HepG2 (cell line): ENCODE measurements around the gene SMARCC1. TPM values are rescaled to one million over a fixed set of nuclear protein-coding genes. Genes with fewer than 3 reads are reported as not detected.
"Not testable (repeated sequence)": the region's sequence is repeated elsewhere in the genome, so short reads cannot be mapped to it uniquely, and the experiment has no call there.

Source experiments
- ATAC-seq: fragments of 200-7000 bp; cut with Tn5 transposase; 3 replicates; pipeline ENCODE4 v1.9.1; 2020; ENCODE audit warnings: mild to moderate bottlenecking, moderate library complexity
- BruUV-seq: library from RNA; stranded (reverse); fragments of 400-500 nt; replicated peaks from 2 replicates; lab custom pipeline; 2021; lab: Mats Ljungman, UMichigan
- CTCF ChIA-PET: fragments of 300-600 bp; formaldehyde crosslinking; extraction: SDS; loops from one replicate; lab custom pipeline; 2021; ENCODE audit warnings: low total read pairs, inconsistent platforms, low intra/inter-chr PET ratio; lab: Yijun Ruan, JAX
- POLR2A ChIA-PET: fragments of 350-600 bp; sonication (Branson Sonifier 250); formaldehyde crosslinking; loops from one replicate; lab custom pipeline; 2020; ENCODE audit warnings: antibody characterized with exemption, inconsistent platforms; lab: Yijun Ruan, JAX
- DNase-seq: peaks from one replicate; pipeline ENCODE4 v3.0.0-alpha.2; 2015; ENCODE audit warnings: low spot score
- FAIRE-seq: peaks from 3 replicates; lab custom pipeline; 2011; peaks lifted over from hg19 to GRCh38; lab: Jason Lieb, UNC
- H2AFZ ChIP-seq: one replicate; pipeline ENCODE4 v1.6.1; 2011; ENCODE audit warnings: low read length, inconsistent platforms
- H3K27ac ChIP-seq: fragments of 300-600 bp; 3 replicates; pipeline ENCODE4 v1.8.0; 2011; ENCODE audit warnings: mixed run types, mild to moderate bottlenecking, mixed read lengths, low read length, inconsistent platforms; ENCODE audit not compliant: insufficient read depth; ENCODE audit errors: extremely low read length
- H3K27me3 ChIP-seq, 2 experiments: fragments of 200-600 bp in 1 of 2; 2 replicates in 1 of 2; 3 replicates in 1 of 2; pipeline versions ENCODE4 v1.6.0 to v1.8.0; 2011; ENCODE audit warnings: low read length in 2 of 2, mild to moderate bottlenecking in 2 of 2, moderate library complexity in 2 of 2, inconsistent platforms in 1 of 2; ENCODE audit not compliant: insufficient read depth in 2 of 2, control insufficient read depth in 1 of 2
- H3K36me3 ChIP-seq, 2 experiments: fragments of 200-600 bp in 1 of 2; replicated peaks in 1 of 2; 2 replicates in 1 of 2; 3 replicates in 1 of 2; pipeline versions ENCODE4 v1.5.1 to v1.8.0; 2011; ENCODE audit warnings: low read length in 2 of 2, inconsistent platforms in 1 of 2; ENCODE audit not compliant: insufficient read depth in 2 of 2, control insufficient read depth in 1 of 2
- H3K4me1 ChIP-seq: 2 replicates; pipeline ENCODE4 v1.5.1; 2012; ENCODE audit warnings: low read length, inconsistent platforms; ENCODE audit not compliant: insufficient read depth
- H3K4me2 ChIP-seq: 2 replicates; pipeline ENCODE4 v1.6.0; 2011; ENCODE audit warnings: low read depth, low read length, inconsistent platforms
- H3K4me3 ChIP-seq, 3 experiments: fragments of 200-600 bp in 1 of 3; sonication (generic), shearing (Covaris generic) in 1 of 3; replicated peaks in 1 of 3; 2 replicates each; pipeline ENCODE4 v1.5.1; 2011 to 2016; ENCODE audit warnings: low read length in 3 of 3, inconsistent platforms in 2 of 3, low read depth in 2 of 3, mild to moderate bottlenecking in 2 of 3, control low read depth in 1 of 3, mixed read lengths in 1 of 3; ENCODE audit not compliant: insufficient read depth in 1 of 3
- H3K79me2 ChIP-seq: one replicate; pipeline ENCODE4 v1.6.1; 2011; ENCODE audit warnings: low read length, inconsistent platforms; ENCODE audit not compliant: insufficient read depth
- H3K9ac ChIP-seq: 2 replicates; pipeline ENCODE4 v1.6.0; 2011; ENCODE audit warnings: mild to moderate bottlenecking, low read depth, low read length, inconsistent platforms; ENCODE audit not compliant: insufficient read depth
- H3K9me3 ChIP-seq: 2 replicates; pipeline ENCODE4 v1.5.1; 2012; ENCODE audit warnings: mild to moderate bottlenecking, low read length
- H4K20me1 ChIP-seq: 2 replicates; pipeline ENCODE4 v1.6.0; 2011; ENCODE audit warnings: inconsistent platforms, mild to moderate bottlenecking, low read length, moderate library complexity; ENCODE audit not compliant: insufficient read depth
- CCAR2 ChIP-seq: fragments of 200-400 bp; formaldehyde crosslinking; optimal IDR thresholded peaks from 2 replicates; pipeline ENCODE3; 2018; ENCODE audit warnings: low read depth, mild to moderate bottlenecking, low read length, moderate library complexity
- DPF2 ChIP-seq: sonication (generic); formaldehyde crosslinking; IDR thresholded peaks from 2 replicates; pipeline ENCODE4 v1.4.0; 2020; ENCODE audit warnings: mild to moderate bottlenecking, low read depth, missing genetic modification reagents, borderline replicate concordance
- NR2F6 ChIP-seq, 2 experiments: IDR thresholded peaks; 2 replicates each; pipeline ENCODE4 v1.6.1; 2016; ENCODE audit warnings: antibody characterized with exemption in 1 of 2, mild to moderate bottlenecking in 1 of 2
- XBP1 ChIP-seq: sonication (generic); formaldehyde crosslinking; IDR thresholded peaks from 2 replicates; pipeline ENCODE4 v1.5.0; 2020; ENCODE audit warnings: missing genetic modification reagents
- ZFP36L1 ChIP-seq: sonication (generic); formaldehyde crosslinking; IDR thresholded peaks from 2 replicates; pipeline ENCODE4 v1.8.0; 2022; ENCODE audit warnings: mild to moderate bottlenecking, missing genetic modification reagents, moderate library complexity
- ZNF792 ChIP-seq: IDR thresholded peaks from 2 replicates; pipeline ENCODE4 v1.6.1; 2016
- WGBS: methylation state at CpG from one replicate; pipeline ENCODE4 v1.1.6; 2017; ENCODE audit warnings: low lambda C conversion rate; 5-methylcytosine and 5-hydroxymethylcytosine counted together
- in situ Hi-C: cut with HindIII; loops from 2 replicates; pipeline ENCODE4 v1.10.0; 2017; ENCODE audit warnings: low pct_unique_long_range_greater_than_20kb; ENCODE audit not compliant: extremely low pct_ligation_motif_present
- intact Hi-C: fragments of 100-400 bp; cut with micrococcal nuclease; formaldehyde crosslinking; loops from one replicate; pipeline ENCODE4 v1.10.0; 2022; ENCODE audit not compliant: unreplicated experiment
- polyA plus RNA-seq, 8 experiments: library from polyadenylated mRNA; depleted of rRNA in 3 of 8; stranded (reverse) in 7 of 8; unstranded in 1 of 8; fragments of >200 nt; fragmentation: Illumina TruSeq in 4 of 8; extraction: Trizol in 4 of 8; gene quantifications; 2 replicates each; pipeline versions ENCODE4 v1.2.1 to v1.2.3, GENCODE V29; 2011 to 2016; ENCODE audit warnings: low read depth in 4 of 8, missing spikeins in 1 of 8, mixed read lengths in 1 of 8; ENCODE audit not compliant: insufficient read depth in 1 of 8
- total RNA-seq, 5 experiments: library from RNA; depleted of rRNA; stranded (reverse); fragments of >200 nt; fragmentation: Illumina TruSeq; extraction: Trizol; gene quantifications; 2 replicates each; pipeline ENCODE4 v1.2.3, GENCODE V29; 2016; ENCODE audit warnings: low read depth in 1 of 5

The SMARCC1 gene
- total and polyA plus RNA-seq, 2 of the 13 experiments (the other 11 are each of a cell fraction or from before 2014, with no cell fraction given), result 47.9 to 58.4 TPM

- no peak for TF ChIP-seq ZNF792 (CRISPR knock-in tag)
- TF ChIP-seq CCAR2, result no peak
- no peak for TF ChIP-seq DPF2
- no peak for TF ChIP-seq XBP1 (CRISPR knock-in tag)
- no peaks in the 10 kb centered on the region for H3K27me3 ChIP-seq
- H3K9ac ChIP-seq, result no peak overlapping the region
- FAIRE-seq, result no peak
- ATAC-seq, result no peak
- no peak overlapping the region for H3K4me2 ChIP-seq
- WGBS, result 95% methylated on average over 8 of the region's 8 CpGs
- BruUV-seq, result no TSS peak
- H3K36me3 ChIP-seq, result peaks cover 25 to 91% of the 10 kb centered on the region in 2 experiments
- intact Hi-C loops (no loop called here), in situ Hi-C loops (no loop called here)
- H2AFZ ChIP-seq, result no peak overlapping the region
- H3K79me2 ChIP-seq, result no peaks in the 10 kb centered on the region
- no peaks in the 10 kb centered on the region for H3K9me3 ChIP-seq
- H4K20me1 ChIP-seq, result 0 out of 2 replicates have a peak, but pooled peaks cover 2% of the 10 kb centered on the region
- no peak for DNase-seq
- H3K4me1 ChIP-seq, result no peaks in the 10 kb centered on the region
- CTCF ChIA-PET, result no interaction called here
- no peak overlapping the region for H3K27ac ChIP-seq
- POLR2A ChIA-PET, result no interaction called here
- H3K4me3 ChIP-seq, result no peak overlapping the region
Observed at GRCh38 chr3:47731061-47731460, 50.6 kb downstream of the SMARCC1 start.

GRCh38 chr3:47722859-47723258 lies 58.8 kb downstream of the SMARCC1 start:
- H3K9ac ChIP-seq, result no peak overlapping the region
- DNase-seq (no peak), FAIRE-seq (no peak), ATAC-seq (no peak)
- intact Hi-C loops, result no loop called here
- no peaks in the 10 kb centered on the region for H3K27me3 ChIP-seq
- no peaks in the 10 kb centered on the region; the same call in 1 of the 2 replicates for H4K20me1 ChIP-seq
- no peak overlapping the region for H2AFZ ChIP-seq
- no peak for TF ChIP-seq ZFP36L1
- no peak for TF ChIP-seq NR2F6 (IDR thresholded peaks at IDR 0.05)
- no peak for TF ChIP-seq NR2F6 (CRISPR knock-in tag; IDR thresholded peaks at IDR 0.05)
- H3K4me1 ChIP-seq, result no peaks in the 10 kb centered on the region
- POLR2A ChIA-PET, result interaction anchor here (1.1 kb wide), 1 partner anchor 16 kb away, joined by 3 read pairs; no protein-coding TSS in a partner anchor
- peaks cover 12 to 54% of the 10 kb centered on the region in 2 experiments for H3K36me3 ChIP-seq
- no peak overlapping the region for H3K4me2 ChIP-seq
- 97% methylated on average over 2 of the region's 2 CpGs for WGBS
- H3K4me3 ChIP-seq, result no peak overlapping the region
- in situ Hi-C loops, result no loop called here
- CTCF ChIA-PET, result no interaction called here
- no TSS peak for BruUV-seq
- H3K27ac ChIP-seq, result no peak overlapping the region
- no peaks in the 10 kb centered on the region for H3K9me3 ChIP-seq
- peaks cover 3% of the 10 kb centered on the region for H3K79me2 ChIP-seq

- H3K4me3 ChIP-seq, H3K27me3 ChIP-seq, BruUV-seq, H3K27ac ChIP-seq, H3K79me2 ChIP-seq, DNase-seq, ATAC-seq, CTCF ChIA-PET, POLR2A ChIA-PET, H2AFZ ChIP-seq, intact Hi-C loops, H3K4me2 ChIP-seq, H4K20me1 ChIP-seq, in situ Hi-C loops, FAIRE-seq, H3K9ac ChIP-seq, H3K4me1 ChIP-seq, H3K9me3 ChIP-seq: not testable (repeated sequence)
- peaks cover 14 to 57% of the 10 kb centered on the region in 2 experiments for H3K36me3 ChIP-seq
- 100% methylated on average over 4 of the region's 4 CpGs for WGBS
Observed at GRCh38 chr3:47717448-47717847, 64.2 kb downstream of the SMARCC1 start.
